Neuronal stem cell (in vitro differentiated cells): ENCODE data around the gene SERPINB6.

Source experiments
- DNase-seq: peaks from one replicate; pipeline ENCODE4 v3.0.0-alpha.2; 2013; ENCODE audit warnings: low spot score
- H2AFZ ChIP-seq: one replicate; pipeline ENCODE4 v1.6.1; 2013; ENCODE audit warnings: mild to moderate bottlenecking, low read length, inconsistent platforms
- H2AK5ac ChIP-seq: 2 replicates; pipeline ENCODE4 v1.6.1; 2013; ENCODE audit warnings: low read depth, mild to moderate bottlenecking, inconsistent platforms, low read length, moderate library complexity, mixed read lengths
- H2BK120ac ChIP-seq: 2 replicates; pipeline ENCODE4 v1.6.1; 2013; ENCODE audit warnings: low read depth, mild to moderate bottlenecking, inconsistent platforms, low read length, moderate library complexity, mixed read lengths
- H2BK12ac ChIP-seq: one replicate; pipeline ENCODE4 v1.6.1; 2013; ENCODE audit warnings: low read length, inconsistent platforms
- H2BK15ac ChIP-seq: 2 replicates; pipeline ENCODE4 v1.6.1; 2013; ENCODE audit warnings: mild to moderate bottlenecking, low read length, inconsistent platforms, mixed read lengths
- H2BK5ac ChIP-seq: one replicate; pipeline ENCODE4 v1.6.1; 2013; ENCODE audit warnings: inconsistent platforms, mild to moderate bottlenecking, low read length, moderate library complexity
- H3K14ac ChIP-seq: one replicate; pipeline ENCODE4 v1.6.1; 2013; ENCODE audit warnings: low read length, inconsistent platforms
- H3K18ac ChIP-seq: 2 replicates; pipeline ENCODE4 v1.6.1; 2013; ENCODE audit warnings: low read length, inconsistent platforms
- H3K23ac ChIP-seq: 2 replicates; pipeline ENCODE4 v1.6.1; 2013; ENCODE audit warnings: low read depth, mild to moderate bottlenecking, mixed read lengths, low read length, inconsistent platforms; ENCODE audit not compliant: poor library complexity
- H3K27ac ChIP-seq: replicated peaks from 3 replicates; pipeline ENCODE4 v1.5.1; 2013; ENCODE audit warnings: low read length, inconsistent platforms
- H3K27me3 ChIP-seq, 3 experiments: 2 replicates each; pipeline ENCODE4 v1.6.1; 2013; ENCODE audit warnings: low read length in 3 of 3, mild to moderate bottlenecking in 2 of 3, inconsistent platforms in 1 of 3, low read depth in 1 of 3, mixed read lengths in 1 of 3, moderate library complexity in 1 of 3; ENCODE audit not compliant: control insufficient read depth in 3 of 3, insufficient read depth in 3 of 3
- H3K36me3 ChIP-seq, 2 donors: replicated peaks in 1 of 2; 2 replicates each; pipeline ENCODE4 v1.6.1; 2013; ENCODE audit warnings: low read length in 2 of 2; ENCODE audit not compliant: control insufficient read depth in 2 of 2, insufficient read depth in 2 of 2
- H3K4ac ChIP-seq: 2 replicates; pipeline ENCODE4 v1.6.1; 2013; ENCODE audit warnings: inconsistent platforms, mild to moderate bottlenecking, low read length, moderate library complexity
- H3K4me1 ChIP-seq, 2 donors: 1 replicate in 1 of 2; 2 replicates in 1 of 2; pipeline ENCODE4 v1.6.1; 2013; ENCODE audit warnings: low read length in 2 of 2, low read depth in 1 of 2; ENCODE audit not compliant: control insufficient read depth in 2 of 2, insufficient read depth in 1 of 2
- H3K4me2 ChIP-seq: one replicate; pipeline ENCODE4 v1.6.1; 2013; ENCODE audit warnings: mild to moderate bottlenecking, low read length, inconsistent platforms; ENCODE audit not compliant: insufficient read depth, poor library complexity, severe bottlenecking
- H3K4me3 ChIP-seq, 2 donors: 2 replicates each; pipeline ENCODE4 v1.5.1; 2013; ENCODE audit warnings: low read length in 2 of 2, mild to moderate bottlenecking in 2 of 2, inconsistent platforms in 1 of 2, moderate library complexity in 1 of 2
- H3K79me1 ChIP-seq: one replicate; pipeline ENCODE4 v1.6.1; 2013; ENCODE audit warnings: low read depth, mild to moderate bottlenecking, inconsistent platforms, low read length, moderate library complexity
- H3K9ac ChIP-seq: one replicate; pipeline ENCODE4 v1.6.1; 2013; ENCODE audit warnings: mild to moderate bottlenecking, low read depth, low read length, inconsistent platforms; ENCODE audit not compliant: poor library complexity
- H3K9me3 ChIP-seq, 2 donors: replicated peaks in 1 of 2; 2 replicates each; pipeline versions ENCODE3 to v1.6.1; 2013; ENCODE audit warnings: low read length in 2 of 2, mild to moderate bottlenecking in 2 of 2, inconsistent platforms in 1 of 2, low read depth in 1 of 2, mixed read lengths in 1 of 2, moderate library complexity in 1 of 2; ENCODE audit not compliant: control insufficient read depth in 2 of 2, insufficient read depth in 1 of 2
- H4K8ac ChIP-seq: one replicate; pipeline ENCODE4 v1.6.1; 2013; ENCODE audit warnings: low read depth, mild to moderate bottlenecking, inconsistent platforms, low read length, moderate library complexity
- H4K91ac ChIP-seq: one replicate; pipeline ENCODE4 v1.6.1; 2013; ENCODE audit warnings: low read length, low read depth, mild to moderate bottlenecking, inconsistent platforms; ENCODE audit not compliant: poor library complexity
- WGBS, 2 donors: extraction: QIAGEN DNeasy Blood & Tissue Kit; methylation state at CpG; one replicate each; pipeline ENCODE4 v1.1.7; 2013; ENCODE audit warnings: missing lambda C conversion rate in 2 of 2, mixed read lengths in 1 of 2; ENCODE audit not compliant: insufficient read length in 2 of 2, insufficient replicate concordance in 1 of 2; ENCODE audit errors: extremely low coverage in 2 of 2; 5-methylcytosine and 5-hydroxymethylcytosine counted together

SERPINB6 gene

DNA sequence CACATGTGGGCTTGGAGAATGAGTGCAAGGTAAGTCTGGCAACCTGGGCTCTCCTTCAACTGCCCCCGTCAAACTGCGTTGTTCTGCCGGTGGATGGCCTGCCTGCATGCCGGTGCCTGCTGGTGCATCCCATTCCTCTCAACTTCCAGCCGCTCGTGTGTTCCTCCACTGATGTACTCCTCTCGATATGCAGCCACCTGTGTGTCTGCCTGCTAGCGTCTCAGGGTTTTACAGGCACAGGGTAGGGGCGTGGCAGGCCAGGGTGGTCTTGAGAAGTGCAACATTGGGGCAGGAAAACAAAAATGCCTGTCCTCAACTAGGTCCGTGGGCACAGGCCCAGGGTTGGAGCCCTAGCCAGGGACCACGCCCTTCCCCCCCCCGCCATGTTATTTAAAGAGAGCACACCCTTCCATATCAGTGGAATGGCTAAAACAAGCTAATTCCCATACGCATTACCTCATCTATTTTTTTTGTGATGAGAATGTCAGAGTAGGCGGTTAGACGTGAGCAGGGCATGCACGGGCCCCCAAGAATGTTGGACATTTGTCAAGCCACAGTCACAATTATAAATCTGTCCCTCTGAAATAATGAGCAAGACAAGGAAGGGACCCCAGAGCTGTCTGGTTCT is 33.2 kb downstream of the SERPINB6 start:
- Histone ChIP-seq H3K79me1 (peaks cover 2% of the 10 kb centered on the region), H4K8ac (no peak overlapping the region), H2AK5ac (no peak overlapping the region), H2BK120ac (no peak overlapping the region), H3K4me1 (peaks cover 0 to 5% of the 10 kb centered on the region in 2 donors), H3K36me3 (no peaks in the 10 kb centered on the region), H2BK12ac (no peak overlapping the region), H3K27me3 (no peaks in the 10 kb centered on the region), H4K91ac (no peak overlapping the region), H2AFZ (no peak overlapping the region), H3K27ac (no peak overlapping the region), H3K4ac (no peak overlapping the region), H3K4me3 (no peak overlapping the region), H3K9ac (no peak overlapping the region), H3K23ac (no peak overlapping the region), H2BK5ac (no peak overlapping the region), H3K14ac (no peak overlapping the region), H2BK15ac (no peak overlapping the region), H3K4me2 (no peak overlapping the region), H3K18ac (no peak overlapping the region), H3K9me3 (no peaks in the 10 kb centered on the region)
- no peak for DNase-seq
- no CpG with 5 or more reads among the region's 16 CpGs for WGBS, 2 donors

DNA sequence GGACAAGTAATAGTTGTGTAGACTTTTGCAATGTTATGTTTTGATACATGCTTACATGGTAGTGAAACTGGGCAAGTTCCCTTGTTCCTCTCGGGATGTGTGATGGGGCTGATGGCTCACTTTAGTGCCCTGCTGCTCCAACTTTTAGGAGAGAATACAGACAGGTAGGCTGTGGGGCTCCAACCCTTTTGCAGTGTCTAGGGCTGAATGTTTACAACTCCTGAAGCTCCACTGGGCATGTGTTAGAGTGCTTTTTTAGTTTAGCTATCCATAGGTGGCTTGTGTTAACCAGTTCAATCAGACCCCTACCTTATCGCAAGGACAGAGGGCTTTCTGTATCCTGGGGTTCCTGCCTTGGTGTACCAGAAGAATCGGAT is 33.8 kb downstream of the SERPINB6 start:
- Histone ChIP-seq H3K27ac (no peak overlapping the region), H3K14ac (no peak overlapping the region), H3K79me1 (peaks cover 2% of the 10 kb centered on the region), H3K23ac (no peak overlapping the region), H3K36me3 (no peaks in the 10 kb centered on the region), H3K27me3 (no peaks in the 10 kb centered on the region), H2AK5ac (no peak overlapping the region), H3K9ac (no peak overlapping the region), H3K4ac (no peak overlapping the region), H3K18ac (no peak overlapping the region), H4K8ac (no peak overlapping the region), H2BK120ac (no peak overlapping the region), H3K4me3 (no peak overlapping the region), H3K4me2 (no peak overlapping the region), H3K9me3 (no peaks in the 10 kb centered on the region), H2BK12ac (no peak overlapping the region), H2AFZ (no peak overlapping the region), H3K4me1 (peaks cover 0 to 2% of the 10 kb centered on the region in 2 donors), H2BK5ac (no peak overlapping the region), H4K91ac (no peak overlapping the region), H2BK15ac (no peak overlapping the region)
- WGBS, 2 donors, result no CpG with 5 or more reads among the region's 3 CpGs
- no peak for DNase-seq

DNA sequence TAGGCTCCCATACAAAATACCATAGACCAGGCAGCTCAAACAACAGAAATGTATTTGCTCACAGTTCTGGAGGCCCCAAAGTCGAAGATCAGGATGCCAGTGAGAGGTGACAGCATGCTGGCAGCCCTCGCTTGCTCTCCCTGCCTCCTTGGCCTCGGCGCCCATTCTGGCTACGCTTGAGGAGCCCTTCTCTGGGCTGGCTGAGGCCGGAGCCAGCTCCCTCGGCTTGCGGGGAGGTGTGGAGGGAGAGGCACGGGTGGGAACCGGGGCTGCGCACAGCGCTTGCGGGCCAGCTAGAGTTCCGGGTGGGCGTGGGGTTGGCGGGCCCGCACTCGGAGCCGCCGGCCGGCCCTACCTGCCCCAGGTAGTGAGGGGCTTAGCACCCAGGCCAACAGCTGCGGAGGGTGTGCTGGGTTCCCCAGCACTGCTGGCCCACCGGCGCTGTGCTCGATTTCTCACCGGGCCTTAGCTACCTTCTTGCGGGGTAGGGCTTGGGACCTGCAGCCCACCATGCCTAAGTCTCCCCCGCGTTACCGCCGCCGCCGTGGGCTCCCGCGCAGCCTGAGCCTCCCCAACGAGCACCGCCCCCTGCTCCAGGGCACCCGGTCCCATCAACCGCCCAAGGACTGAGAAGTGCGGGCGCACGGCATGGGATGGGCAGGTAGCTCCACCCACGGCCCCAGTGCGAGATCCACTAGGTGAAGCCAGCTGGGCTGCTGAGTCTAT is 35.6 kb downstream of the SERPINB6 start:
- H2BK120ac ChIP-seq, result no peak overlapping the region
- no CpG with 5 or more reads among the region's 44 CpGs for WGBS, 2 donors

DNA sequence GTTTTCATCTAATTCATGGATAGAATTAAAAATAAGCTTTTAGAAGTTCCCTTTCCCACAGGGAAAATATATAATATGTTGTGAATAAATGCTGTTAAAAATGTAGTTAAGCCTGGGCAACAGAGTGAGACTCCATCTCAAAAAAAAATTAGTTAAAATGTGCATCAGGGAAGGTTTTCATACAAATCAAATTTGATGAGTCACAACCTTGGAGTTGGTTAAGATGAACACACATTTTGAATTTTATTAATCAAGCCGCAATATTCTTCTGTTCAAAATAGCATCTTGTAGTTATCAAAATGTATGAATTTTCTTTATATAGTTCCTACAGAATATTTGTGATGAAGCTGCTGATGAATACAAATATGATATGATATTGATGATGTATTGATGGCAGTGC is 37.3 kb downstream of the SERPINB6 start:
- no peak overlapping the region for H3K4me2 ChIP-seq
- H4K8ac ChIP-seq, result no peak overlapping the region
- no peaks in the 10 kb centered on the region for H3K36me3 ChIP-seq
- no peaks in the 10 kb centered on the region for H3K4me1 ChIP-seq
- H3K9ac ChIP-seq, result no peak overlapping the region
- H2AFZ ChIP-seq, result no peak overlapping the region
- DNase-seq, result no peak
- H3K4me3 ChIP-seq, result no peak overlapping the region
- H3K14ac ChIP-seq, result no peak overlapping the region
- no CpG with 5 or more reads among the region's 1 CpG for WGBS, 2 donors
- H2BK120ac ChIP-seq, result no peak overlapping the region
- no peak overlapping the region for H3K4ac ChIP-seq
- H2BK12ac ChIP-seq, result no peak overlapping the region
- H3K79me1 ChIP-seq, result peaks cover 2% of the 10 kb centered on the region
- no peak overlapping the region for H2BK15ac ChIP-seq
- H2BK5ac ChIP-seq, result no peak overlapping the region
- H2AK5ac ChIP-seq, result no peak overlapping the region
- H3K9me3 ChIP-seq, result no peaks in the 10 kb centered on the region
- no peaks in the 10 kb centered on the region for H3K27me3 ChIP-seq
- H3K27ac ChIP-seq, result no peak overlapping the region
- no peak overlapping the region for H3K18ac ChIP-seq
- H3K23ac ChIP-seq, result no peak overlapping the region
- no peak overlapping the region for H4K91ac ChIP-seq

More for the DNA sequence above, 35.6 kb downstream of the SERPINB6 start:
- Histone ChIP-seq H3K18ac (peak overlapping the region; percentile 71), H3K9me3 (no peaks in the 10 kb centered on the region), H4K91ac (no peak overlapping the region), H3K36me3 (no peaks in the 10 kb centered on the region), H2BK15ac (no peak overlapping the region), H3K4me3 (no peak overlapping the region), H2AFZ (no peak overlapping the region), H3K27ac (no peak overlapping the region), H3K4ac (no peak overlapping the region), H3K23ac (peak overlapping the region; percentile 74), H3K27me3 (no peaks in the 10 kb centered on the region), H3K14ac (no peak overlapping the region), H2BK12ac (peak overlapping the region; percentile 77), H3K4me1 (no peaks in the 10 kb centered on the region), H4K8ac (no peak overlapping the region), H3K79me1 (peaks cover 2% of the 10 kb centered on the region), H3K9ac (no peak overlapping the region), H2BK5ac (peak overlapping the region; percentile 68), H3K4me2 (no peak overlapping the region), H2AK5ac (no peak overlapping the region)
- no peak for DNase-seq
